ENCODE measurements around the gene SSBP2.
A peak's percentile ranks its signal among the peaks of the same experiment; 100 is the strongest.

DNA sequence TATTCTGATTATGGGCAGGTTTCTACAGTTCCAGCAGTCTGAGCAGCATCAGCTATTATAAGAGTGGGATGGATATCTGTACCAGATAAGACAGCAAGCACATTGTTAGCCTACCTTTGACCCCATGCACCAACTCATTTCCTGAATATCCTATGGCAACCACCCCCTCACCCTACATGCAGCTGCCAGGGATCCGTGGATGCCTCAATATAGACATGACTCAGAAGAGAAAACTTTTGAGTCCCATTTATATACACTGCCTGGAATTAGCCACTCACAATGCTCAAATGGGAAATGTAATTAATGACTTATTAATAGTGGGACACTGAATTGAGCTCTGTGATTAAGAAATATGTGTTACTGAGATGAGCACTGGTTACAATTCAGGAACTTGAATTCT is 124.4 kb downstream of the SSBP2 start:
- TF ChIP-seq JUN (IDR thresholded peaks at IDR 0.05; ENCODE audit: borderline replicate concordance, insufficient read depth, insufficient read length, low read depth) (peak; percentile 86), EZH2 (IDR thresholded peaks at IDR 0.05; ENCODE audit: borderline replicate concordance, low read depth, low read length, severe bottlenecking) (no peak)
- TF ChIP-seq, protein P1, sequence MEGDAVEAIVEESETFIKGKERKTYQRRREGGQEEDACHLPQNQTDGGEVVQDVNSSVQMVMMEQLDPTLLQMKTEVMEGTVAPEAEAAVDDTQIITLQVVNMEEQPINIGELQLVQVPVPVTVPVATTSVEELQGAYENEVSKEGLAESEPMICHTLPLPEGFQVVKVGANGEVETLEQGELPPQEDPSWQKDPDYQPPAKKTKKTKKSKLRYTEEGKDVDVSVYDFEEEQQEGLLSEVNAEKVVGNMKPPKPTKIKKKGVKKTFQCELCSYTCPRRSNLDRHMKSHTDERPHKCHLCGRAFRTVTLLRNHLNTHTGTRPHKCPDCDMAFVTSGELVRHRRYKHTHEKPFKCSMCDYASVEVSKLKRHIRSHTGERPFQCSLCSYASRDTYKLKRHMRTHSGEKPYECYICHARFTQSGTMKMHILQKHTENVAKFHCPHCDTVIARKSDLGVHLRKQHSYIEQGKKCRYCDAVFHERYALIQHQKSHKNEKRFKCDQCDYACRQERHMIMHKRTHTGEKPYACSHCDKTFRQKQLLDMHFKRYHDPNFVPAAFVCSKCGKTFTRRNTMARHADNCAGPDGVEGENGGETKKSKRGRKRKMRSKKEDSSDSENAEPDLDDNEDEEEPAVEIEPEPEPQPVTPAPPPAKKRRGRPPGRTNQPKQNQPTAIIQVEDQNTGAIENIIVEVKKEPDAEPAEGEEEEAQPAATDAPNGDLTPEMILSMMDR (IDR thresholded peaks at IDR 0.05; ENCODE audit: extremely low read depth in 1 of 2, insufficient read depth in 1 of 2, low read depth in 1 of 2, low read length in 2 of 2): no peak
- TF ChIP-seq, protein P2, sequence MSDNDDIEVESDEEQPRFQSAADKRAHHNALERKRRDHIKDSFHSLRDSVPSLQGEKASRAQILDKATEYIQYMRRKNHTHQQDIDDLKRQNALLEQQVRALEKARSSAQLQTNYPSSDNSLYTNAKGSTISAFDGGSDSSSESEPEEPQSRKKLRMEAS (IDR thresholded peaks at IDR 0.05; ENCODE audit: insufficient read depth, insufficient read length): peak; percentile 46
